Measurements from ENCODE around the gene RAB25.

Gene RAB25

GRCh38 chr1:156080863-156081179 is 19.9 kb downstream of the RAB25 start:
- DNase-seq: no peak

GRCh38 chr1:156081180-156081916 is 20.4 kb downstream of the RAB25 start:
- no peak for DNase-seq

DNA sequence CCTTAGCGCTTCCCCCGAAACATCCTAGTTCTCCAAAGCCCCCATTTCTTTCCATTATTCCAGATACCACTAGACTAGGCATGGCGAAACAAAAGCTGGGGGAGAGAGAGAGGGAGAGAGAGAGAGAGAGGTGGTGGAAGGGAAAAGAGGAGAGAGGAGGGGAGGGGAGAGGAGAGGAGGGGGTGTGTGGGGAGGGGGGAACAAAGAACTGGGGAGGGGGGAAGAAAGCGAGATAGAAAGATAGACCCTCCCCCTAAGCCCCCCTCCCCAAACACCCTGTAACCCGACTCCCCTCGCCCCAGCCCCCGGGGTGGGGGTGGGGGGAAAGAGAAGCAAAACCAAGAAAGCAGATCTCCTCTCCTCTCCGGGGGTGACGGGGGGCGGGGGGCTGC is 21.0 kb downstream of the RAB25 start:
- DNase-seq: no peak

DNA sequence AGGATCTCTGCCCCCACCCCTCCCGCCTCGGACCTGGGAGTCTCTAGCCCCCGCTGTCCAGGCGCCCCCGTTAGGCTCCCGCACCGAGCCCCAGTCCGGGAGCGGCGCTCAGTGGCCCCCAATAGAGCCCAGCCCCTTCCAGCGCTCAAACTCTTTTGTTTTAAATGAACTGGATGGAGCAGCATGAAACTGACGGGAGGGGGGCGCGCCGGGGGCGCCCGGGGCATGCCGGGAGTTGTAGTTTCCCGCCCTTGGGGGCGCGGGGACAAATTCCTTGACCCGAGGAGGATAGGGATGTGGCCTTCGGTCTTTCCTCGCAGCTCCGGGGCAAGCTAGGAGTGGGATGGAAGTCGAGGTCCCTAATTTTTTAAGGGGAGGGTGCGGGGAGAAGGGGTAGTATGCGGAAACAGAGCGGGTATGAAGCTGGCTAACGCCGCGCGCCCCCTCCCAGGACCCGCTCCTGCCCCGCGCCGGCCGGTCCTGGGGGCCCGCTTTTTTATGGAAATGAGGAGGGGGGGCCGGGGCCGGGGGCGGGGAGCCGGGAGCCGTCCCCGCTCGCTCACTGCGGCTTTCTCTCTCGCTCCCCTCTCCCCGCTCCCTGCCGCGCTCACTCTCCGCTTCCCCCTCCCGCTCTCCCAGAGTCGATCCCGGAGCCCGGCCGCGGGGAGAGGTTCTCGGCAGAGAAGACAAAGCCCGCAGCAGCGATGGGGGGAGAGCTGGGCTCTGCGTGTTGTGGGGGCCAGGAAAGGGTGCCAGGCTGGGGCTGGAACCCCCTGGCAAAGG is 21.5 kb downstream of the RAB25 start, which contains the start of gene MEX3A:
Gene MEX3A (minus strand): TSS at position 157 of the 783 bp plus-strand sequence. CDS start 467 bp downstream, outside the sequence.
- DNase-seq: peak; percentile 65

DNA sequence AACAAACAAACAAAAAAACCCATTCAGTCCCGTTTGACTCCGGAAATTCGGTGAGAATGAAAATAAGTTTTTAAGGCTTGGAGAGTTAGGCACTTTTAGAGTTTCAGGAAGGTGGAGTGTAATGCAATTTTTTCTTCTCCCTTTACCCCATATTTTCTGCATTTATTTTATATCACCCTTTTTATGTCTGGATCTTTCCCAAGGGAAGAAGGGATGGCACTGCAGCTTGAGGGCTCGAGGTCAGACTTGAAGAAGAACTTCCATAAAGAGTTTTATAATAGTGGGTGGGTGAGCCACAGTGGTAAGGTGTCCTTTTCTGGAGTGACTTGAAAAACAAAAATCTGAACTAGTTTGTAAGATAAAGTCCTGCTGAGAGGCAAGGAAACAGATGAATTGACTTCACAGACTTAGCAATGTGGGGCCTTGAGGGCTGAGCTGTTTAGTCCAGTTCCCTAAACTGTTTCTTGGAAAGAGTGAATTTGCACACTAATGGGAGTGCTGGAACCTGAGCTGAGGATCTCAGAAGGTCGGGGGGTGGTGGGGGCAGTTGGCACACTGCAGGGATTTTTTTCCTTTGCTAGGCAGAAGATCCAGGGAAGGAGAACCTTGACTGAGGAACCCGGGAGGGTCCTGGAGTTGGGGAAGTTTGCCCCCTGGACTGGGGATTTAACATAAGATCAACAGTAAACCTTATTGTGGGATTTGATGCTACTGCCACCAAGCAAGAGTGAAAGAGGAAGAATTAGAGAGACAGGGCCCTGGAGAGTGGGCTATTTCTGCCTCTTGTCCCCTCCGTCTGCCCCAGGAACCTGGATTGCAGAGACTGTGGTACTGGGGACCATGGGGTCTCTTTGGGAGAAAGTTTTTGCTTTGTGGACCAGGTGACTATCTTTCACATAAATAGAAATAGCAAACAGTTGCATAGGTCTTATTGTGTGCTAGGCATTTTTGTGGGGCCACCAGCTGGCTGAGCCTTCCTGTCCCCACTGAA is 23.1 kb downstream of the RAB25 start:
- DNase-seq: no peak

GRCh38 chr1:156086256-156086662 is 25.3 kb downstream of the RAB25 start:
- DNase-seq: no peak

- no peak for DNase-seq
Observed at GRCh38 chr1:156089704-156090103, 28.7 kb downstream of the RAB25 start.

DNA sequence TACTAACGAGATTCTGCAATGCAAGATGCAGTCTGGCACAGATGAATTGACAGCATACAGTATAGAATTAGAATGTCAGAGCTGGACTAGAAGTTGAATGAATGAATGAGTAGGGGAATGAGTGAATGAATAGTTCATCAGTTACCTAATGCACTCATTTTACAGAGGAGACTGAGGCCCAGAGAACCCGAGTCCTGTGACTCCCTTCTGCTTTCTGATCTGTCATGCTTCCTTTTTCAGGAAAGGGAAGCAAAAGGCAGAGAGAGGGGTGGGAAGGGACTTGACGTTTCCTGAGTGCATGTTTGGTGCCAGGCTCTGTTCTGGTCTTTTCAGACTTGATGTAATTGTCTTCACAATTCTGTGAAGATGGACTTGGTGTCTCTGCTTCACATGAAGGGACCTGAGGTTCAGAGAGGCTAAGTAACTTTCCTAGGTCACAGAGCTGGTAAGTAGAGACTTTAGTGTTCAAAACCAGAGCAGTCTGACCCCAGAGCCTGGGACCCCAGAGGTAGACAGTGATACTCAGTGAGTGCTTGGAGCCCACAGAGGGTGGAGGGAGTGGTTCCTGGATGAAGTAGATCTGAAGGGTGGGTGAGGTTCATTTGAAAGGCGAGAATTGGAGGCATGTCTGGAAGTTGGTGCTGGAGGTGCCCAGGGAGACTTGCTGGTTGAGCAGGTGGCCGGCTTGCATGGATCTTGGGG is 29.3 kb downstream of the RAB25 start:
- no peak for DNase-seq

- peak; percentile 89 for DNase-seq
Observed at GRCh38 chr1:156090840-156091188, 29.9 kb downstream of the RAB25 start.

DNA sequence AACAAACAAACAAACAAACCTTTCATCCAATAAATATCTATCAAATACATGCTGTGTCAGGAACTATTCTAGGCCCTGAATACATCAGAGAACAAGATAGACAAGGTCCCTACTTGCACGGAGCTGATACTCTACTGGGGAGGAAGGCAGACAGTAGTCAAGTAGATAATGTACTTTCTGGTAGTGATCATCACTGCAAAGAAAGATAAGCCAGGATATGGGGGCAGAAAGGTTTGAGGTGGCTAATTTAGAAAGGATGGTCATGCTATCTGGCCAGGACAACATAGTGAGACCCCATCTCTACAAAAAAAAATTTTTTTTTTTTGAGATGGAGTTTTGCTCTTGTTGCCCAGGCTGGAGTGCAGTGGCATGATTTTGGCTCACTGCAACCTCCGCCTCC is 30.6 kb downstream of the RAB25 start:
- DNase-seq: no peak

DNA sequence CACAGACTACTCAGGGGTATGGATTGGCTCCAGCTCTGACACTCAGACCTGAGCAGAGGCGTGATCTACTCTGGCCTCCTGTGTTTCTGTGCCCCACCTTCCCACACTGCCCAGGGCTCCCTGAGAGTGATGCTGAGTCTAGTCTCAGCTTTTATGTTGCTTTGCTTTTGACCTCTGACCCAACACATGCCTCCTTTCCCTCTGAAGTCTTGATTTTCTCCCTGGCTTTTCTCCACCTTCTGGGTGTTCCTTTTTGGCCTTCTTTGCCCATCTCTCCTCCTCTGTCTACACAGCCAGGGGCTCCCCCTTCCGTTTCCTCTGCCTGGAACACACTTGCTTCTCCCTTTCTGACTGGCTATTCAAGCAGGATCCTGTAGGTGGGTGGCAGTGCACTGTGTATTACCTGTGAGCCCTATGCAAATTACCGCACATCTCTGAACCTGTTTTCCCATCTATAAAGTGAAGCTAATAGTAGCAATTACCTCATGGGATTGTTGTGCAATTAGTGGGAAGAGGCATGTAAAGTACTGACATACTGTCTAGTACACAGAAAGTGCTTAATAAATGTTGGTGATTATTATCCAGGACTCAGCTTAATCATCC is 35.0 kb downstream of the RAB25 start:
- no peak for DNase-seq

DNA sequence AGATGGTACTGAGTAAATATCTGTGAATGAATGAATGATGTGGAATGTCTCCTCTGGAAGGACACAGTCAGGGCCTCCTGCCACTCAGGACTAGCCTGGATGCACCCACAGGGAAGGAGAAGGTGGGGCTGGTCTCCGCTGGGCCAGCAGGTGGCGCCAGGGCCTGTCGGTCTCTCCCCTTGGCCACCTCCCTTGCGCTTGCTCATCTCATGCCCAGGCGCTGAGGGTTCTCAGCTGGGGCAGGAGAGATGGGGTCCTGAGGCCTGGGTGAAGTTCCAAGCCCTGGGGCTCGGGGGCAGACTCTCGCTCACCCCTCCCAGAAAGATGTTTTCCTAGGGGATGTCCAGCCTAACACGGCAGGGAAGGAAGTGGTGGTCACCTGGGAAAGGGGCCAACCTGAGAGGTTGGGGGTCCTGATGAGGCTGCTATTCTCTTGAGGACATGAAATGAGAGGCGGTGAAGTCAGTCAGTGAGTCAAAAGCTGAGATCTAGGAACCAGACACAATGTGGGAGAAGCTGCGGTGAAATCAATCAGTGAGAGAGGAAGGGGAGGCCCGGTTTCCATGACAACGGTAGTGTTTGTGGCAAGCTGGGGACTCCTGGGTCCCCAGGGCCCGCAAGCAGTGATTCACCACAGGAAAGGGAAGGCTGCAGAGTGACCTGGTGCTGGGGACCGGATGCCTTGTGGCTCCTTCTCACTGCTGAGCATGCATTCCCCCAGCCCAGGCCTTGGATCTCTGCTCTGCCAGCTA is 35.9 kb downstream of the RAB25 start:
- DNase-seq: peak; percentile 91

- DNase-seq: peak; percentile 68
Observed at GRCh38 chr1:156097499-156098178, 36.7 kb downstream of the RAB25 start.

DNA sequence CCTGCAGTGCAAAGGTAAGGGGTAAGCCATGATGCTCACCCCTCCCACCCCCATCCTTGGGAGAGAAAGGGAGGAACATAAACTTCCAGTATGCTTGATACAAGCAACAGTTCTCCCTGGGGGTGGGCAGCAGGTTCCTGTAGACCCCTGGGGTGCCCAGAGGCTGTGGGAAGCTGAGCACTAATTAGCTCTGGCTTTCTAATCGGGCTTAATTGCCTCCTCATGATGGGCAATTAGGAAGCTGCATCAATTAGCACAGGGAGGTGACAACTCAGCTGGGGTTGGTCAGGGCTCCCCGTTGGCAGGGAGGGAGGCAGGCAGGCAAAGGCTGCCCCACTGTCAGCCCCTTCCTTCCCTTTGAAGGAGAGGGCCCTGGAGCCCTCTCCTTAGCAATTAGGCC is 37.8 kb downstream of the RAB25 start:
- DNase-seq: no peak

- no peak for DNase-seq
Observed at GRCh38 chr1:156099282-156099681, 38.3 kb downstream of the RAB25 start.

GRCh38 chr1:156100205-156100995 is 39.4 kb downstream of the RAB25 start:
- no peak for DNase-seq

GRCh38 chr1:156101880-156102279 is 40.9 kb downstream of the RAB25 start:
- no peak for DNase-seq

- DNase-seq: no peak
Observed at GRCh38 chr1:156102633-156103511, 41.9 kb downstream of the RAB25 start.

- peak; percentile 61 for DNase-seq
Observed at GRCh38 chr1:156103521-156103947, 42.6 kb downstream of the RAB25 start.

Data from activated naive CD4-positive, alpha-beta T cell treated with Interleukin-2 at 50 U/mL for 16 hours (primary cell).